ENCODE data around the gene KLHL29.

Gene KLHL29

GRCh38 chr2:23637011-23637778 lies 252.2 kb downstream of the KLHL29 start:
- Histone ChIP-seq H3K4me1 (ENCODE audit: control insufficient read depth, insufficient read depth, low read length) (no peaks in the 10 kb centered on the region), H3K4me3 (ENCODE audit: low read depth, low read length) (no peak overlapping the region), H3K9ac (ENCODE audit: low read depth, low read length) (no peak overlapping the region), H3K36me3 (ENCODE audit: control insufficient read depth, insufficient read depth, low read length) (no peaks in the 10 kb centered on the region), H3K27me3 (ENCODE audit: control insufficient read depth, insufficient read depth, low read length) (no peaks in the 10 kb centered on the region), H3K9me3 (ENCODE audit: control insufficient read depth, insufficient read depth, low read length) (no peaks in the 10 kb centered on the region)

GRCh38 chr2:23639406-23639982 lies 254.5 kb downstream of the KLHL29 start:
- Histone ChIP-seq H3K4me3 (ENCODE audit: low read depth, low read length) (no peak overlapping the region), H3K36me3 (ENCODE audit: control insufficient read depth, insufficient read depth, low read length) (peaks cover 3% of the 10 kb centered on the region), H3K27me3 (ENCODE audit: control insufficient read depth, insufficient read depth, low read length) (no peaks in the 10 kb centered on the region), H3K9me3 (ENCODE audit: control insufficient read depth, insufficient read depth, low read length) (peaks cover 7% of the 10 kb centered on the region), H3K9ac (ENCODE audit: low read depth, low read length) (no peak overlapping the region), H3K4me1 (ENCODE audit: control insufficient read depth, insufficient read depth, low read length) (no peaks in the 10 kb centered on the region)

- Histone ChIP-seq H3K9ac (ENCODE audit: low read depth, low read length) (no peak overlapping the region), H3K9me3 (ENCODE audit: control insufficient read depth, insufficient read depth, low read length) (peaks cover 7% of the 10 kb centered on the region), H3K4me1 (ENCODE audit: control insufficient read depth, insufficient read depth, low read length) (no peaks in the 10 kb centered on the region), H3K36me3 (ENCODE audit: control insufficient read depth, insufficient read depth, low read length) (peaks cover 3% of the 10 kb centered on the region), H3K27me3 (ENCODE audit: control insufficient read depth, insufficient read depth, low read length) (no peaks in the 10 kb centered on the region), H3K4me3 (ENCODE audit: low read depth, low read length) (no peak overlapping the region)
These were observed 255.7 kb downstream of the KLHL29 start for GRCh38 chr2:23640711-23641110.

- H3K27me3 ChIP-seq (ENCODE audit: control insufficient read depth, insufficient read depth, low read length) = no peaks in the 10 kb centered on the region
- peaks cover 7% of the 10 kb centered on the region for H3K9me3 ChIP-seq (ENCODE audit: control insufficient read depth, insufficient read depth, low read length)
- H3K36me3 ChIP-seq (ENCODE audit: control insufficient read depth, insufficient read depth, low read length) = peaks cover 3% of the 10 kb centered on the region
- H3K4me1 ChIP-seq (ENCODE audit: control insufficient read depth, insufficient read depth, low read length) = no peaks in the 10 kb centered on the region
- H3K4me3 ChIP-seq (ENCODE audit: low read depth, low read length) = no peak overlapping the region
- H3K9ac ChIP-seq (ENCODE audit: low read depth, low read length) = no peak overlapping the region
These were observed 257.5 kb downstream of the KLHL29 start for GRCh38 chr2:23642516-23642915.

- H3K4me3 ChIP-seq (ENCODE audit: low read depth, low read length) = no peak overlapping the region
- peaks cover 7% of the 10 kb centered on the region for H3K9me3 ChIP-seq (ENCODE audit: control insufficient read depth, insufficient read depth, low read length)
- H3K36me3 ChIP-seq (ENCODE audit: control insufficient read depth, insufficient read depth, low read length) = peaks cover 3% of the 10 kb centered on the region
- no peaks in the 10 kb centered on the region for H3K27me3 ChIP-seq (ENCODE audit: control insufficient read depth, insufficient read depth, low read length)
- H3K9ac ChIP-seq (ENCODE audit: low read depth, low read length) = no peak overlapping the region
- no peaks in the 10 kb centered on the region for H3K4me1 ChIP-seq (ENCODE audit: control insufficient read depth, insufficient read depth, low read length)
These were observed 260.3 kb downstream of the KLHL29 start for GRCh38 chr2:23645230-23645808.

GRCh38 chr2:23647563-23647962 lies 262.6 kb downstream of the KLHL29 start:
- peaks cover 2% of the 10 kb centered on the region for H3K36me3 ChIP-seq (ENCODE audit: control insufficient read depth, insufficient read depth, low read length)
- no peaks in the 10 kb centered on the region for H3K27me3 ChIP-seq (ENCODE audit: control insufficient read depth, insufficient read depth, low read length)
- H3K4me1 ChIP-seq (ENCODE audit: control insufficient read depth, insufficient read depth, low read length) = no peaks in the 10 kb centered on the region
- no peak overlapping the region for H3K9ac ChIP-seq (ENCODE audit: low read depth, low read length)
- H3K4me3 ChIP-seq (ENCODE audit: low read depth, low read length) = no peak overlapping the region
- H3K9me3 ChIP-seq (ENCODE audit: control insufficient read depth, insufficient read depth, low read length) = peaks cover 7% of the 10 kb centered on the region

- Histone ChIP-seq H3K4me3 (ENCODE audit: low read depth, low read length) (no peak overlapping the region), H3K4me1 (ENCODE audit: control insufficient read depth, insufficient read depth, low read length) (no peaks in the 10 kb centered on the region), H3K9me3 (ENCODE audit: control insufficient read depth, insufficient read depth, low read length) (no peaks in the 10 kb centered on the region)
These were observed 264.3 kb downstream of the KLHL29 start for GRCh38 chr2:23649303-23649702.

GRCh38 chr2:23649819-23650218 lies 264.8 kb downstream of the KLHL29 start:
- Histone ChIP-seq H3K9ac (ENCODE audit: low read depth, low read length) (no peak overlapping the region), H3K27me3 (ENCODE audit: control insufficient read depth, insufficient read depth, low read length) (no peaks in the 10 kb centered on the region), H3K4me1 (ENCODE audit: control insufficient read depth, insufficient read depth, low read length) (no peaks in the 10 kb centered on the region), H3K4me3 (ENCODE audit: low read depth, low read length) (no peak overlapping the region), H3K36me3 (ENCODE audit: control insufficient read depth, insufficient read depth, low read length) (no peaks in the 10 kb centered on the region), H3K9me3 (ENCODE audit: control insufficient read depth, insufficient read depth, low read length) (no peaks in the 10 kb centered on the region)

More at GRCh38 chr2:23649303-23649702, 264.3 kb downstream of the KLHL29 start:
- no peaks in the 10 kb centered on the region for H3K27me3 ChIP-seq (ENCODE audit: control insufficient read depth, insufficient read depth, low read length)
- no peak overlapping the region for H3K9ac ChIP-seq (ENCODE audit: low read depth, low read length)
- no peaks in the 10 kb centered on the region for H3K36me3 ChIP-seq (ENCODE audit: control insufficient read depth, insufficient read depth, low read length)

GRCh38 chr2:23651187-23652080 lies 266.5 kb downstream of the KLHL29 start:
- Histone ChIP-seq H3K36me3 (ENCODE audit: control insufficient read depth, insufficient read depth, low read length) (no peaks in the 10 kb centered on the region), H3K4me3 (ENCODE audit: low read depth, low read length) (no peak overlapping the region), H3K4me1 (ENCODE audit: control insufficient read depth, insufficient read depth, low read length) (no peaks in the 10 kb centered on the region), H3K27me3 (ENCODE audit: control insufficient read depth, insufficient read depth, low read length) (no peaks in the 10 kb centered on the region), H3K9ac (ENCODE audit: low read depth, low read length) (no peak overlapping the region), H3K9me3 (ENCODE audit: control insufficient read depth, insufficient read depth, low read length) (no peaks in the 10 kb centered on the region)

- Histone ChIP-seq H3K4me1 (ENCODE audit: control insufficient read depth, insufficient read depth, low read length) (no peaks in the 10 kb centered on the region), H3K36me3 (ENCODE audit: control insufficient read depth, insufficient read depth, low read length) (no peaks in the 10 kb centered on the region), H3K9me3 (ENCODE audit: control insufficient read depth, insufficient read depth, low read length) (no peaks in the 10 kb centered on the region), H3K9ac (ENCODE audit: low read depth, low read length) (no peak overlapping the region), H3K27me3 (ENCODE audit: control insufficient read depth, insufficient read depth, low read length) (no peaks in the 10 kb centered on the region), H3K4me3 (ENCODE audit: low read depth, low read length) (no peak overlapping the region)
These were observed 268.3 kb downstream of the KLHL29 start for GRCh38 chr2:23653326-23653725.

GRCh38 chr2:23654756-23655155 lies 269.8 kb downstream of the KLHL29 start:
- no peaks in the 10 kb centered on the region for H3K4me1 ChIP-seq (ENCODE audit: control insufficient read depth, insufficient read depth, low read length)
- no peaks in the 10 kb centered on the region for H3K27me3 ChIP-seq (ENCODE audit: control insufficient read depth, insufficient read depth, low read length)
- no peaks in the 10 kb centered on the region for H3K36me3 ChIP-seq (ENCODE audit: control insufficient read depth, insufficient read depth, low read length)
- H3K9ac ChIP-seq (ENCODE audit: low read depth, low read length) = no peak overlapping the region
- H3K4me3 ChIP-seq (ENCODE audit: low read depth, low read length) = no peak overlapping the region
- no peaks in the 10 kb centered on the region for H3K9me3 ChIP-seq (ENCODE audit: control insufficient read depth, insufficient read depth, low read length)
